GM19035 (cell line): ENCODE measurements around the gene FOXL3.
"Not testable (repeated sequence)": the region's sequence is repeated elsewhere in the genome, so short reads cannot be mapped to it uniquely, and the experiment has no call there.

Experiments used
- ATAC-seq: cut with Tn5 transposase; IDR thresholded peaks from one replicate; pipeline ENCODE4 v1.9.1; 2021; ENCODE audit not compliant: unreplicated experiment

Gene FOXL3

DNA sequence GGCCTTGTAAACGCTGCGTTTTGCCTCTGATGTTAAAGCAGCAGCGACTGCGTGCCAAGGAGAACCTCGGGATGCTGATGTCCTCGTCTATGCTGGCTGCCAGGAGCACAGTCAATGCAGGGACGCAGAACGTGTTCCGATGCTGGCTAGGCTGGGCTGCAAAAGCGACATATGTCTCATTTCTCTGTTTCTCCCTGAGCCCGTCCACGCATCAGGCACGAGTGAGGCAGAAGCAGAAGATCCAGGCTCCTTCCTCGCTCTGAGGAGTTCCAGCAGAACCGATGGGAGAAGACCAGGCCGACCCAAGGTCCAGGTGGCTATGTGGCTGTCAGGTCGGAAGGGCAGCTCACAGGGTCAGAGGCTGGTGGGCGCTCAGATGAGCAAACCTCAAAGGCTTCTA is 3.7 kb upstream of the FOXL3 start:
- no peak for ATAC-seq

GRCh38 chr7:288671-289101 is 1.3 kb upstream of the FOXL3 start:
- no peak for ATAC-seq

DNA sequence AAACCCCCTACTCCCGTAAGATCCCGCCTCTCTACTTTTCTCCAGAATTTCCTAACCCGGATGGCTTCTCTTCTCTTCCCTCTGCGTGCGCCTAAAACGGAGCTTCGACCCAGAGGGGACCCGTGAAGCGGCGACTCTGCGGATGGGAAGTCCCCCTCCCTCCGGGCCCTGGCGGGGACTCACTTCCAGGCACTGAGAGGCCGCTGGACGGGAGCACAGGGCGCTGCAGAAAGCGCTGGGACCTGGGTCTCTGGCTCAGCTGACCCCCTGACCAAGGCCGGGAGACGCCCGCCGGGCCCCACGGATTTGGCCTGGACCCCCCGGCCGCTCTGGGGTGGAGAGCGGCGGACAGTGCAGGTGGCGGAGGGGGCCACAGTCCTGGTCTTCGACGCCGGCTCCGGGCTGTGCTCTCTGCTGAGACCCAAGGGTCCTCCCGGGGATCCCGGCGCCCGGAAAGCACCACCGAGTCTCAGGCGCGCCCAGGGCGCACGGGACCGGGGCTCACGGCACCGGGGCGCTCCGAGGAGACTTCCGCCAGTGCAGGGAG is 688 bp upstream of the FOXL3 start:
- no peak for ATAC-seq

GRCh38 chr7:290554-291372 is 793 bp downstream of the FOXL3 start:
- ATAC-seq = no peak

DNA sequence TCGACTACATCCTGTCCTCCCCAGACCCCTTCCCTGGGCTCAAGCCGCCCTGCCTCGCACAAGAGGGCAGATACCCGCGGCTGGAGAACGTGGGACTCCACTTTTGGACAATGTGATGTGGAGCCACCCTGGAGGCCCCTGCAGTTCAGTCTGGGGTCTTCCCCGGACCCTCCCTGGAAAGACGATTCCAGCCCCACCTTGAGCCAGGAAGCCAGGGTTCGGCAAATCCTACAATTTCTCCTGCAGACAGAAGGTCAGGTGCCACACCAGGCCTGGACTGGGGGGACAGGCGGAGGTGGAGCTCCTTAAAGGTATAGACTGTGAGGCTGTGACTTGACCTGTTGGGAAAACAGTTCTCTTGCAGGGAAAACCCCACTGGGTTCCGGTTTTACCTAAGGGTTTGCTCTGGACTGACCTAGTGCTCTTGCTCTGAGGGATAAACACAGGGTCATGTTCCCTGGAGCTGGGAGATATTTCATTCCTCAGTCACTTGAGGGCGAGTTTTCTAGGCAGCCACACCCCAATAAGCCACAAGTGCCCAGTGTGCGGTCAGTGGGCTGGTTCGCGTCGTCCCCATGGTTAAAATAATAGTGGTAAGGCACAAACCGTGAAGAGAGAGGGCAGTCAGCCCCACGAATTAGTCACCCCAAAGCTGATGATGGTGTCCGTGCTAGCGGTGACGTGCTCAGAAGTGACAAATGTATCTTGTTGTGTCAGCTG is 1.6 kb downstream of the FOXL3 start:
- no peak for ATAC-seq

DNA sequence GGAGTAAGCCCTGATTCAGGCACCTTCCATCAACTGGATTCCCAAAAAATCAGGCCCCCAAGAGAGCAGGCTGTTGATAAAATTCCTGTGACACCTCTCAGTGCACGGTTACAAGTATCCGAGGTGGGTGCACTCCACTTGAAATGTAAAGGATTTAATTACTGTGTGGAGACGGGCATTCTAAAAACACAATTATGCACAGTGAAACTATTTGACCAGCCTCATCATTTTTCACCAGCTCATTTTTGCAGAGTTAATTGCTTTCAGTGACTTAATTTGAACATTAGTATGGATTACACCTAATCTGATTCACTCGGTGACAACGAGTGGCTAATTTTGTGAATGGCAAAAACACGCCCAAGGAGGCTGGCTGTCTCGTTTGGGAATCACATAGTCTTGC is 2.3 kb downstream of the FOXL3 start:
- ATAC-seq = no peak

DNA sequence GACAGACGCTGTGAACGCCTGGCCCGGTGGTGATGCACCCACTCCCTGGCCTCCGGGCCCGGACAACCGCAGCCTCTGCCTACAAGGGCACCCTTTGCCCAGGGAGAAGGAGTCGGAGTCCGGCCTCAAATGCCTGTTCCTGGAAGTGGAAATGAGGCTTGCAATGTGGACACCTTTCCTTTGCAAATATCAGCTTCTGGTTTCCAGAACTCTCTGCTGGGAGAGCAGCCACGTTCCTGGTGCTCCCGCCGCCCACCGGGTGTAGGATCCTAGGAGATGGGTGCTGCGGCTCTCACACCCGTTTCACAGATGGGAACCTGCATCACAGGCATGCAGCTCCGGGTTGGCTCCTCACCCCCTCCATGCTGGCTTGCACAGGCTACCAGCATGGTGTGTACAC is 2.9 kb downstream of the FOXL3 start:
- ATAC-seq = no peak

DNA sequence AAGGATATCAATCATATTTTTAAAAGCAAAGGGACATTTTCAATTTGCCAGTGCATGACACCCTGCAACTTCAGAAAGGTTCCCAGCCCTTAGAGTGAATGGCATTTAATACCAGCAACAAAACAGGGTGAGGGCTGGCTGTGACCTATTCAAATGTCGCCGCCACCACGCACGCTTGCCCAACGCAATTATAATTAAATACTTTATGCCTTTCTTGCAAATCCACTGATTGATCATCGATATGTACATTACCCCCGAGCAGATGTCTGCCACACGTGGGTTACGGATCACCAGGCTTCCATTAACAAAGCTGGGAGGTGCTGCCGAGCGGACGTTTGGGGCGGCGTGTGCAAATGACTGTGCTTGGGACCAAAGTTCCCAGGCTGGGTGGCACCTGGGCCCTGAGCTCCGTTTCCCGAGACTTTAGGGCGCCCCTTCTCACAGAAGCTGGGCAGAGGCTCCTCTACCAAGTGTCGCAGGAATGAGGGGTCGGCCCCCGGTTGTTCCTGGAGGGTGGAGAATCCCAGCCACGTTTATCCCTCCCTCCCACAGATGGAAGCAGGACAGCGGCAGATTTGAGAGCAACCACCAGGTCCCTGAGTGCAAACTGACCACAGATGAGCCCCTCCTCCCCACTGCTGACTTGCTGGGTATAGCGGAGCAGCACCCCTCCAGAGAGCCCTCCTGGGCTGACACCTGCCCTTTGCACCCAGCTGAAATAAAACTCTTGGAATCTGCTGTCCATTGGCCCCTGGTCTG is 3.9 kb downstream of the FOXL3 start:
- ATAC-seq = no peak

DNA sequence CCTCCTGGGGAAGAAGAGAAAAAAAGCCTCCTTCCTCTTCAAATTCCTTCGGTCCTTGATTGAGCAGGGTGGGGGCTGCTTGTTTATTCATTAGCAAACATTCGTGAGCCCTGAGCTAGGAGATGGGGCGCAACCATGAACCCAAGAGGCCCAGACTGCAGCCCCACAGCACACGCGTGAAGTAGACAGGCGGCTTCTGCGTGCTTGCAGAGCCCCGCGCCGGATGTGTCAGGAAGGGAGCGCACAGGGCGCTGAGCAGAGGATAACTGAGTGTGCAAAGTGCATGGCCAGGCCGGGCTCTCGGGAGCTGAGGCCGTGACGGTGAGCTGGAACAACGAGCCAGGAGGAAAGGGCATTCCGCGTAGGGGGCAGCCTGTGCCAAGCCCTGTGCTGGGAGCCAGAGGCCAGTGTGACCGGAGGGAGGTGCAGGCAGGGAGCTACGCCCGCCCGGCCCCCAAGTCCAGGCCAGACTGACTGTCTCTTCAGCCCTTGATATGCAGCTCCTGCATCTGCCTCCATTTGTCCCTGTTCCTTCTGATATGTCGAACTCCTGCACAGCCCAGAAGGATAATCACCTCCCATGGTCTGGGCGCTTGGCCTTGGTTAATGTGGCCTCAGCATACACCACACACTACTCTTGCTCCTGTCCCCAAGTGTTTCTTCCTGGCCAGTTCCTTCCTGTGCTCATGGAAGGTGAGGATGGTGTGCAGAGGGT is 4.6 kb downstream of the FOXL3 start:
- ATAC-seq = no peak

- ATAC-seq = no peak
Observed at GRCh38 chr7:295155-296154, 5.5 kb downstream of the FOXL3 start.

- ATAC-seq = no peak
Observed at GRCh38 chr7:296373-296945, 6.5 kb downstream of the FOXL3 start.

DNA sequence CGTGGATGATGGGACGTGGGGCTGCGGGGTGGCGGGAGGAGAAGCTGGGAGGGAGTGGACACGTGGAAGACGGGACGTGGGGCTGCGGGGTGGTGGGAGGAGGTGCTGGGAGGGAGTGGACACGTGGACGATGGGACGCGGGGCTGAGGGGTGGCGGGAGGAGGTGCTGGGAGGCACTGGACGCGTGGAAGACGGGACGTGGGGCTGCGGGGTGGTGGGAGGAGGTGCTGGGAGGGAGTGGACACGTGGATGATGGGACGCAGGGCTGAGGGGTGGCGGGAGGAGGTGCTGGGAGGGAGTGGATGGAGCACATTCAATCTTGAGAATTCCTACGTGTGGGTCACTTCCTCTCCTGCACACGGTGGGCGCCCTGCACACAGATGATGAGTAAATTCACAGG is 7.2 kb downstream of the FOXL3 start:
- not testable (repeated sequence) for ATAC-seq

- no peak for ATAC-seq
Observed at GRCh38 chr7:297611-298374, 7.8 kb downstream of the FOXL3 start.

GRCh38 chr7:298375-298702 is 8.4 kb downstream of the FOXL3 start:
- no peak for ATAC-seq

GRCh38 chr7:298743-299142 is 8.8 kb downstream of the FOXL3 start:
- no peak for ATAC-seq

GRCh38 chr7:299169-299568 is 9.2 kb downstream of the FOXL3 start:
- no peak for ATAC-seq

- no peak for ATAC-seq
Observed at GRCh38 chr7:299628-300027, 9.7 kb downstream of the FOXL3 start.

- no peak for ATAC-seq
Observed at GRCh38 chr7:300048-300447, 10.1 kb downstream of the FOXL3 start.
